HCT116 (cell line): ENCODE results near the gene MS4A12.
"Not testable (repeated sequence)": the region's sequence is repeated elsewhere in the genome, so short reads cannot be mapped to it uniquely, and the experiment has no call there.

ENCODE experiments used
- CEBPB ChIP-seq: IDR thresholded peaks from 2 replicates; pipeline ENCODE4 v1.6.1; 2012; ENCODE audit warnings: low read depth
- EZH2 ChIP-seq: fragments of 200-600 bp; sonication (generic); IDR thresholded peaks from 2 replicates; pipeline ENCODE4 v1.6.1; 2017; ENCODE audit warnings: antibody characterized with exemption, mixed run types
- FOSL1 ChIP-seq: IDR thresholded peaks from 2 replicates; pipeline ENCODE4 v1.6.1; 2012; ENCODE audit warnings: low read depth
- POLR2A ChIP-seq: IDR thresholded peaks from 2 replicates; pipeline ENCODE4 v1.7.0; 2011; ENCODE audit warnings: borderline replicate concordance; ENCODE audit not compliant: insufficient read depth, insufficient read length; ENCODE audit errors: extremely low read depth
- POLR2AphosphoS5 ChIP-seq: IDR thresholded peaks from 2 replicates; pipeline ENCODE4 v1.6.1; 2011; ENCODE audit warnings: mild to moderate bottlenecking, low read depth, low read length, moderate library complexity
- SIN3A ChIP-seq: IDR thresholded peaks from 2 replicates; pipeline ENCODE4 v1.6.1; 2012; ENCODE audit warnings: low read depth
- TF ChIP-seq, protein P1 (sequence below), 3 experiments: fragments of 200-600 bp in 1 of 3; sonication (generic) in 1 of 3; IDR thresholded peaks in 2 of 3; conservative IDR thresholded peaks in 1 of 3; 2 replicates each; pipeline ENCODE4 v1.5.1; 2012 to 2017; ENCODE audit warnings: low read depth in 2 of 3, low read length in 2 of 3, antibody characterized with exemption in 1 of 3, borderline replicate concordance in 1 of 3, control low read depth in 1 of 3, mild to moderate bottlenecking in 1 of 3, mixed read lengths in 1 of 3, mixed run types in 1 of 3, moderate library complexity in 1 of 3; ENCODE audit not compliant: insufficient read depth in 1 of 3

GRCh38 chr11:60509609-60510008 lies 17.0 kb downstream of the MS4A12 start:
- not testable (repeated sequence) for TF ChIP-seq EZH2, POLR2AphosphoS5, POLR2A, CEBPB, SIN3A, FOSL1
- TF ChIP-seq, protein P1, sequence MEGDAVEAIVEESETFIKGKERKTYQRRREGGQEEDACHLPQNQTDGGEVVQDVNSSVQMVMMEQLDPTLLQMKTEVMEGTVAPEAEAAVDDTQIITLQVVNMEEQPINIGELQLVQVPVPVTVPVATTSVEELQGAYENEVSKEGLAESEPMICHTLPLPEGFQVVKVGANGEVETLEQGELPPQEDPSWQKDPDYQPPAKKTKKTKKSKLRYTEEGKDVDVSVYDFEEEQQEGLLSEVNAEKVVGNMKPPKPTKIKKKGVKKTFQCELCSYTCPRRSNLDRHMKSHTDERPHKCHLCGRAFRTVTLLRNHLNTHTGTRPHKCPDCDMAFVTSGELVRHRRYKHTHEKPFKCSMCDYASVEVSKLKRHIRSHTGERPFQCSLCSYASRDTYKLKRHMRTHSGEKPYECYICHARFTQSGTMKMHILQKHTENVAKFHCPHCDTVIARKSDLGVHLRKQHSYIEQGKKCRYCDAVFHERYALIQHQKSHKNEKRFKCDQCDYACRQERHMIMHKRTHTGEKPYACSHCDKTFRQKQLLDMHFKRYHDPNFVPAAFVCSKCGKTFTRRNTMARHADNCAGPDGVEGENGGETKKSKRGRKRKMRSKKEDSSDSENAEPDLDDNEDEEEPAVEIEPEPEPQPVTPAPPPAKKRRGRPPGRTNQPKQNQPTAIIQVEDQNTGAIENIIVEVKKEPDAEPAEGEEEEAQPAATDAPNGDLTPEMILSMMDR (IDR thresholded peaks at IDR 0.05 in 2 of 3, conservative IDR thresholded peaks at IDR 0.05 in 1 of 3; ENCODE audit: borderline replicate concordance in 1 of 3, insufficient read depth in 1 of 3, low read depth in 2 of 3, low read length in 2 of 3) = not testable (repeated sequence)
